ENCODE measurements around the gene HAND2. TPM values are rescaled to one million over a fixed set of nuclear protein-coding genes. Genes with fewer than 3 reads are reported as not detected.

The HAND2 gene
- 0.78 and 3.0 TPM in 2 replicates for total RNA-seq

DNA sequence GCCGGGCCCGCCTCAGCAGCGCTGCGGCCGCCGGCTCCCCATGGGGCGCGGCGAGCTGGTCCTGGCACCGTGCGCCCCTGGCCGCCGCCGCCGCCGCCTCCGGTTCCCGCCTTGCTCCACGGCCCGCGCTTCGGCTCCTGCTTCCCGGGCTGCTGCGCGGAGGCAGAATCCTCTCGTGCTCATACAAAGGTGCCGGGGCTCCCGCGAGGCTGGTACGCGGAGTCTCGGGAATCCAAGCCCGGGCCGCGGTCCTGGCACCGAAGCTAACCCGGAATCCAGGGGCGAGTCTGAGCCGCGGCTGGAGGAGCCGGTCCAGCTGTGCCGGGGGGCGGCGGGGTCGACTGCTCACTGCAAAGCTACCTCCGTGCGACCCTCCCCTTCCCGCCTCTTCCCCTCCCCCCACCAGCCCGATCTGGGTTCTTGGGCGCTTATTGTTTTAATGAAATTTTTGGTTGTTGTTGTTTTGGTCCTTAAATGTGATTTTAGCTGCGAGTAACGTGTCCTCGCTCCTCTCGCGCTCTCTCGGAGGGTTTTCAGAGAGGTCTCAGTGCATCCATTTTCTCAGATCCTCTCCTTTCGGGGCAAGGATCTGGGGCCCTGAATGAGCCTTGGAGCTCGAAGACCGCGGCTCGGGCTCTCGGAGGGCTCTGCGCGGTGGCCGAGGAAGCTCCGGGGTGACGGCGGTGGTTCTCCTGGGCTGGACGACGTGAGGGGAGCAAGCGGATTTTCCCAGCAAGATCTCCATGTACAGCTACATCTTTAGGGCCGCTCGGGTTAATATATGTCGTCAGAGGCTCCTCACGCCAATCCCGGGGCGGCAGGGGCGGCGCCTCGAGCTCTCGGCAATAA lies at the start of gene HAND2:
Gene HAND2 (minus strand): TSS at position 753 of the 849 bp plus-strand sequence. CDS start 940 bp downstream, outside the sequence.

Other genes with a start within 250 kb of the HAND2 start
- 73.7 and 91.2 TPM in 2 replicates for gene HMGB2, start 195.9 kb downstream of the HAND2 start, total RNA-seq
- gene SAP30, start 159.3 kb downstream of the HAND2 start, total RNA-seq = 62.3 and 62.6 TPM in 2 replicates
- 30.1 and 44.9 TPM in 2 replicates for gene SCRG1, start 131.1 kb downstream of the HAND2 start, total RNA-seq

Measured in articular chondrocyte of knee joint (primary cell).